ENCODE measurements around the gene ZNF341.

DNA sequence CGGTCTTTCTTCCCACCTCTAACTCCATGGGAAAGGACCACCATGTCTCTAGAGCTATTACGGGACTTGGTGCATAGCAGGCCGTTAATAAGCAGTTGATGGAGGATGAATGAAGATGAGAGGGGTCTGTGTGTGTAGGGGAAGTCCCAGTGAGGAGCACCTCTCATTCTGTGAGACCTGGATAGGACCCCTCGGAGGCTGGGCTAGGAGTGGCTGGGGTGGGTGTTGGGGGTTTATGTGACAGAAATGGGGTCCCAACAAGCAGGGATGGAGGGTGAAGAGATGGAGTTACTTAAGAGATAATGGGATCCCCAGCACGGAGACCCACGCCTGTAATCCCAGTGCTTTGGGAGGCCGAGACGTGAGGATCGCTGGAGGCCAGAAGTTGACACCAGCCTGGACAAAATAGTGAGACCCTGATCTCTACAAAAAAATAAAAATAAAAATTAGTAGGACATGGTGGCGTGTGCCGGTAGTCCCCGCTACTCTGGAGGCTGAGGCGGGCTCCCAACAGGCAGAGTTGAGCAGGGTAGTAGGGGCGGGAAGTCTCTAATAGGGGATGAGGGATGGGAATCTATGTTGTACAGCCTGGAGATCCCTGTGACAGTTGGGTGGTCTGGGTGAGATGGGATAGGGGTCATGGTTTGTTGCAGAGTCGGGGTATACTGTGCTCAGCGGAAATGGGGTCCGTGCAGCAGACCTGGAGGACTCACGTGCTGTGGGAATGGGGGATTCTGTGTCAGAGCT is 677 bp upstream of the ZNF341 start:
- TF ChIP-seq POLR2AphosphoS5 (IDR thresholded peaks at IDR 0.05; ENCODE audit: low read depth), result no peak
- no peak for TF ChIP-seq REST (IDR thresholded peaks at IDR 0.05; ENCODE audit: unreplicated experiment)

All from GM23338 (cell line).